Neuronal stem cell (in vitro differentiated cells): ENCODE results near the gene EFNB2.

ENCODE experiments used
- DNase-seq: peaks from one replicate; pipeline ENCODE4 v3.0.0-alpha.2; 2013; ENCODE audit warnings: low spot score
- H2AFZ ChIP-seq: one replicate; pipeline ENCODE4 v1.6.1; 2013; ENCODE audit warnings: mild to moderate bottlenecking, low read length, inconsistent platforms
- H2AK5ac ChIP-seq: 2 replicates; pipeline ENCODE4 v1.6.1; 2013; ENCODE audit warnings: low read depth, mild to moderate bottlenecking, inconsistent platforms, low read length, moderate library complexity, mixed read lengths
- H2BK120ac ChIP-seq: 2 replicates; pipeline ENCODE4 v1.6.1; 2013; ENCODE audit warnings: low read depth, mild to moderate bottlenecking, inconsistent platforms, low read length, moderate library complexity, mixed read lengths
- H2BK12ac ChIP-seq: one replicate; pipeline ENCODE4 v1.6.1; 2013; ENCODE audit warnings: low read length, inconsistent platforms
- H2BK15ac ChIP-seq: 2 replicates; pipeline ENCODE4 v1.6.1; 2013; ENCODE audit warnings: mild to moderate bottlenecking, low read length, inconsistent platforms, mixed read lengths
- H2BK5ac ChIP-seq: one replicate; pipeline ENCODE4 v1.6.1; 2013; ENCODE audit warnings: inconsistent platforms, mild to moderate bottlenecking, low read length, moderate library complexity
- H3K14ac ChIP-seq: one replicate; pipeline ENCODE4 v1.6.1; 2013; ENCODE audit warnings: low read length, inconsistent platforms
- H3K18ac ChIP-seq: 2 replicates; pipeline ENCODE4 v1.6.1; 2013; ENCODE audit warnings: low read length, inconsistent platforms
- H3K23ac ChIP-seq: 2 replicates; pipeline ENCODE4 v1.6.1; 2013; ENCODE audit warnings: low read depth, mild to moderate bottlenecking, mixed read lengths, low read length, inconsistent platforms; ENCODE audit not compliant: poor library complexity
- H3K27ac ChIP-seq: replicated peaks from 3 replicates; pipeline ENCODE4 v1.5.1; 2013; ENCODE audit warnings: low read length, inconsistent platforms
- H3K27me3 ChIP-seq, 3 experiments: 2 replicates each; pipeline ENCODE4 v1.6.1; 2013; ENCODE audit warnings: low read length in 3 of 3, mild to moderate bottlenecking in 2 of 3, inconsistent platforms in 1 of 3, low read depth in 1 of 3, mixed read lengths in 1 of 3, moderate library complexity in 1 of 3; ENCODE audit not compliant: control insufficient read depth in 3 of 3, insufficient read depth in 3 of 3
- H3K36me3 ChIP-seq, 2 donors: replicated peaks in 1 of 2; 2 replicates each; pipeline ENCODE4 v1.6.1; 2013; ENCODE audit warnings: low read length in 2 of 2; ENCODE audit not compliant: control insufficient read depth in 2 of 2, insufficient read depth in 2 of 2
- H3K4ac ChIP-seq: 2 replicates; pipeline ENCODE4 v1.6.1; 2013; ENCODE audit warnings: inconsistent platforms, mild to moderate bottlenecking, low read length, moderate library complexity
- H3K4me1 ChIP-seq, 2 donors: 1 replicate in 1 of 2; 2 replicates in 1 of 2; pipeline ENCODE4 v1.6.1; 2013; ENCODE audit warnings: low read length in 2 of 2, low read depth in 1 of 2; ENCODE audit not compliant: control insufficient read depth in 2 of 2, insufficient read depth in 1 of 2
- H3K4me2 ChIP-seq: one replicate; pipeline ENCODE4 v1.6.1; 2013; ENCODE audit warnings: mild to moderate bottlenecking, low read length, inconsistent platforms; ENCODE audit not compliant: insufficient read depth, poor library complexity, severe bottlenecking
- H3K4me3 ChIP-seq, 2 donors: 2 replicates each; pipeline ENCODE4 v1.5.1; 2013; ENCODE audit warnings: low read length in 2 of 2, mild to moderate bottlenecking in 2 of 2, inconsistent platforms in 1 of 2, moderate library complexity in 1 of 2
- H3K79me1 ChIP-seq: one replicate; pipeline ENCODE4 v1.6.1; 2013; ENCODE audit warnings: low read depth, mild to moderate bottlenecking, inconsistent platforms, low read length, moderate library complexity
- H3K9ac ChIP-seq: one replicate; pipeline ENCODE4 v1.6.1; 2013; ENCODE audit warnings: mild to moderate bottlenecking, low read depth, low read length, inconsistent platforms; ENCODE audit not compliant: poor library complexity
- H3K9me3 ChIP-seq, 2 donors: replicated peaks in 1 of 2; 2 replicates each; pipeline versions ENCODE3 to v1.6.1; 2013; ENCODE audit warnings: low read length in 2 of 2, mild to moderate bottlenecking in 2 of 2, inconsistent platforms in 1 of 2, low read depth in 1 of 2, mixed read lengths in 1 of 2, moderate library complexity in 1 of 2; ENCODE audit not compliant: control insufficient read depth in 2 of 2, insufficient read depth in 1 of 2
- H4K8ac ChIP-seq: one replicate; pipeline ENCODE4 v1.6.1; 2013; ENCODE audit warnings: low read depth, mild to moderate bottlenecking, inconsistent platforms, low read length, moderate library complexity
- H4K91ac ChIP-seq: one replicate; pipeline ENCODE4 v1.6.1; 2013; ENCODE audit warnings: low read length, low read depth, mild to moderate bottlenecking, inconsistent platforms; ENCODE audit not compliant: poor library complexity
- WGBS, 2 donors: extraction: QIAGEN DNeasy Blood & Tissue Kit; methylation state at CpG; one replicate each; pipeline ENCODE4 v1.1.7; 2013; ENCODE audit warnings: missing lambda C conversion rate in 2 of 2, mixed read lengths in 1 of 2; ENCODE audit not compliant: insufficient read length in 2 of 2, insufficient replicate concordance in 1 of 2; ENCODE audit errors: extremely low coverage in 2 of 2; 5-methylcytosine and 5-hydroxymethylcytosine counted together

The EFNB2 gene

DNA sequence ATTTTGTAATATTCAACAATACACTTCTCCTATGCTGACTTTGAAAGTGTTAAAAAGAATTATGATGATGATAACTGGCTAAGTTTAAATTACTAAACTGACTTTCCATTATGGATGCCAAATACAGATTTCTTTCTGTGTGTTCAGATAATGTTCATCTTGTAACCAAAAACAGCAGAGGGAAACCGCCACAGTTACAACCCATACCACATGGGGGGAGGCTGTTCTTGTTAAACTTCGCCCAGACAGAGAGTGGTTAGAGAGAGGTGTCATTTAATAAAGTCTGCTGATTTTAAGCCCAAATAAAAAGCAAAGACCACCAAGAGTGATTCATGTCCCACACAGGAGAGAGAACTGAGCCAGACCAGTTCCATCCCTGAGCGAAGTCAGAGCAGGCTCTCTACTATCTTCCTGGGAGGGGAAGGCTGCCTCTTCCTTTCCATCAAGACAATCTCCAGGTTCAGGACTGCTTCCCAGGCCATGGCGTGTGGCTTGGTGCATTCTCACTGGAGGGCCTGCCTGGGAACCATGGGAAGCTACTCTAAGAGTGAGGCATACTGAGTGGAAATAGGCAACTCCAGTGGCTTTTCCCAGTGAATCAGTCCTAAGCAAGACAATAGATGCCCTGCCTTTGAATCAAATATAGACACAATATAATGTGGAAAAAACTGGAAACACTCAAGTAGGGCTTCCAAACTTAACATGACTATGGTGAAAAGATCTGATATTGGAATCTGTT, 18.2 kb downstream of the EFNB2 start:
- no peak overlapping the region for H2BK120ac ChIP-seq
- H3K27ac ChIP-seq = no peak overlapping the region
- no peak overlapping the region for H3K4me3 ChIP-seq
- H2AK5ac ChIP-seq = no peak overlapping the region
- no peak overlapping the region for H3K23ac ChIP-seq
- H3K4me2 ChIP-seq = no peak overlapping the region
- no peak overlapping the region for H3K4ac ChIP-seq
- no peaks in the 10 kb centered on the region for H3K27me3 ChIP-seq
- H3K9me3 ChIP-seq = peaks cover 0 to 20% of the 10 kb centered on the region in 2 donors
- peaks cover 13 to 21% of the 10 kb centered on the region in 2 donors for H3K4me1 ChIP-seq
- H2BK5ac ChIP-seq = no peak overlapping the region
- peak overlapping the region; percentile 33 for H3K18ac ChIP-seq
- H2BK12ac ChIP-seq = no peak overlapping the region
- H3K36me3 ChIP-seq = peaks cover 7 to 96% of the 10 kb centered on the region in 2 donors
- no peak overlapping the region for H3K9ac ChIP-seq
- H4K91ac ChIP-seq = no peak overlapping the region
- no peak overlapping the region for H4K8ac ChIP-seq
- H2BK15ac ChIP-seq = no peak overlapping the region
- no peak for DNase-seq
- no peak overlapping the region for H3K14ac ChIP-seq
- no CpG with 5 or more reads among the region's 4 CpGs for WGBS, 2 donors
- peaks cover 3% of the 10 kb centered on the region for H3K79me1 ChIP-seq
- H2AFZ ChIP-seq = no peak overlapping the region

- no peak overlapping the region for H3K4ac ChIP-seq
- H2AK5ac ChIP-seq = no peak overlapping the region
- H2BK12ac ChIP-seq = no peak overlapping the region
- H3K14ac ChIP-seq = no peak overlapping the region
- no peak overlapping the region for H2AFZ ChIP-seq
- peaks cover 12 to 96% of the 10 kb centered on the region in 2 donors for H3K36me3 ChIP-seq
- no peak overlapping the region for H3K4me2 ChIP-seq
- no CpG with 5 or more reads among the region's 5 CpGs for WGBS, 2 donors
- H3K4me1 ChIP-seq = peaks cover 7 to 21% of the 10 kb centered on the region in 2 donors
- H4K91ac ChIP-seq = no peak overlapping the region
- H2BK120ac ChIP-seq = no peak overlapping the region
- H3K79me1 ChIP-seq = peaks cover 3% of the 10 kb centered on the region
- H4K8ac ChIP-seq = no peak overlapping the region
- peaks cover 0 to 22% of the 10 kb centered on the region in 2 donors for H3K9me3 ChIP-seq
- no peak overlapping the region for H3K27ac ChIP-seq
- no peak overlapping the region for H2BK5ac ChIP-seq
- no peak overlapping the region for H3K9ac ChIP-seq
- no peak overlapping the region for H3K4me3 ChIP-seq
- DNase-seq = no peak
- no peak overlapping the region for H3K23ac ChIP-seq
- no peak overlapping the region for H2BK15ac ChIP-seq
- no peak overlapping the region for H3K18ac ChIP-seq
- H3K27me3 ChIP-seq = no peaks in the 10 kb centered on the region
Measured at GRCh38 chr13:106515635-106516254, 19.7 kb downstream of the EFNB2 start.

GRCh38 chr13:106514928-106515634, 20.4 kb downstream of the EFNB2 start:
- Histone ChIP-seq H2BK15ac (no peak overlapping the region), H4K91ac (no peak overlapping the region), H3K36me3 (peaks cover 15 to 96% of the 10 kb centered on the region in 2 donors), H2AFZ (no peak overlapping the region), H4K8ac (no peak overlapping the region), H2AK5ac (no peak overlapping the region), H3K27me3 (no peaks in the 10 kb centered on the region), H3K14ac (no peak overlapping the region), H3K27ac (peak overlapping the region; percentile 23), H3K79me1 (peaks cover 5% of the 10 kb centered on the region), H2BK5ac (no peak overlapping the region), H3K4me3 (no peak overlapping the region), H3K9me3 (peaks cover 0 to 22% of the 10 kb centered on the region in 2 donors), H3K23ac (no peak overlapping the region), H2BK12ac (no peak overlapping the region), H3K4me2 (no peak overlapping the region), H2BK120ac (no peak overlapping the region), H3K4ac (no peak overlapping the region), H3K9ac (no peak overlapping the region), H3K18ac (no peak overlapping the region), H3K4me1 (peaks cover 2 to 17% of the 10 kb centered on the region in 2 donors)
- WGBS, 2 donors = no CpG with 5 or more reads among the region's 15 CpGs
- DNase-seq = no peak
